MCF 10A (cell line): Measurements from ENCODE around the gene TRPM1. TPM values are rescaled to one million over a fixed set of nuclear protein-coding genes. Genes with fewer than 3 reads are reported as not detected.

Source experiments
- BruUV-seq: library from RNA; stranded (reverse); fragments of 400-500 nt; replicated peaks from 2 replicates; lab custom pipeline; 2021; lab: Mats Ljungman, UMichigan
- CTCF ChIA-PET: fragments of 300-600 bp; sonication (Branson Sonifier 250); formaldehyde crosslinking; extraction: SDS; loops from one replicate; lab custom pipeline; 2021; ENCODE audit warnings: antibody characterized with exemption, inconsistent platforms; lab: Yijun Ruan, JAX
- POLR2A ChIA-PET: fragments of 300-600, 350-650 bp; sonication (Branson Sonifier 250); formaldehyde crosslinking; extraction: SDS; loops from one replicate; lab custom pipeline; 2020; ENCODE audit warnings: antibody characterized with exemption, inconsistent platforms; lab: Yijun Ruan, JAX
- DNase-seq: peaks from one replicate; pipeline ENCODE4 v3.0.0-alpha.2; 2018; ENCODE audit not compliant: unreplicated experiment
- H3K27ac Mint-ChIP-seq: one replicate; pipeline ENCODE4 v1.8.0; 2022; ENCODE audit warnings: mild to moderate bottlenecking, low read depth, mixed read lengths; ENCODE audit not compliant: unreplicated experiment
- H3K27me3 Mint-ChIP-seq: one replicate; pipeline ENCODE4 v1.8.0; 2022; ENCODE audit warnings: mixed read lengths; ENCODE audit not compliant: insufficient read depth, unreplicated experiment
- H3K36me3 Mint-ChIP-seq: one replicate; pipeline ENCODE4 v1.8.0; 2022; ENCODE audit warnings: mild to moderate bottlenecking, moderate library complexity, mixed read lengths; ENCODE audit not compliant: insufficient read depth, unreplicated experiment
- H3K4me1 Mint-ChIP-seq: one replicate; pipeline ENCODE4 v1.8.0; 2022; ENCODE audit warnings: mixed read lengths; ENCODE audit not compliant: insufficient read depth, unreplicated experiment
- H3K4me3 Mint-ChIP-seq: one replicate; pipeline ENCODE4 v1.8.0; 2022; ENCODE audit warnings: mild to moderate bottlenecking, moderate library complexity, mixed read lengths; ENCODE audit not compliant: unreplicated experiment
- H3K9me3 Mint-ChIP-seq: one replicate; pipeline ENCODE4 v1.8.0; 2022; ENCODE audit warnings: mixed read lengths; ENCODE audit not compliant: unreplicated experiment
- CTCF ChIP-seq: fragments of 200-600 bp; IDR thresholded peaks from one replicate; pipeline ENCODE4 v1.8.0; 2022; ENCODE audit warnings: antibody characterized with exemption, mild to moderate bottlenecking; ENCODE audit not compliant: unreplicated experiment
- intact Hi-C: fragments of 100-400 bp; cut with micrococcal nuclease; formaldehyde crosslinking; loops from 2 replicates; pipeline ENCODE4 v1.14.1; 2022
- total RNA-seq: library from RNA; stranded (reverse); gene quantifications from 2 replicates; pipeline ENCODE4 v1.2.3, GENCODE V29; 2022

The TRPM1 gene
- total RNA-seq, 1 experiment from 2014 or later = not detected

DNA sequence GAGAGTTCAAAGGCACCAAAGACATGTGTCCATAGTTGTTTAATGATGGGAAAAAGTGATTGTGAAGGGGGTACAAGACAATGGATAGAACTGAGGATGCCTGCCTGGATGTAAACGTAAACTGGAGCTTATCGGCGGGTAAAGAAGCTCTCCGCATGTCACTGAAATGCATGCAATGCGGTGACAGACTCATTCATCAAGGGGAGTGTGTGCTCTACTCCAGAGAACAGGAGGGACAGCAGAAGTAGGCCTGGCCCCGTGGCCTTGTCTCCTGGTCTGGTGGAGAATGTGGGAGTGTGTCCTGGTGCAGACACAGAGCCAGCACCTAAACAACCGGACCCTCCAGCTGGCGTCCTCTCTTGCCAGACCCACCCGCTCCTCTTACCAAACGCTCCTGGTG lies 50.6 kb downstream of the TRPM1 start:
- CTCF ChIA-PET = no interaction called here
- intact Hi-C loops = no loop called here

DNA sequence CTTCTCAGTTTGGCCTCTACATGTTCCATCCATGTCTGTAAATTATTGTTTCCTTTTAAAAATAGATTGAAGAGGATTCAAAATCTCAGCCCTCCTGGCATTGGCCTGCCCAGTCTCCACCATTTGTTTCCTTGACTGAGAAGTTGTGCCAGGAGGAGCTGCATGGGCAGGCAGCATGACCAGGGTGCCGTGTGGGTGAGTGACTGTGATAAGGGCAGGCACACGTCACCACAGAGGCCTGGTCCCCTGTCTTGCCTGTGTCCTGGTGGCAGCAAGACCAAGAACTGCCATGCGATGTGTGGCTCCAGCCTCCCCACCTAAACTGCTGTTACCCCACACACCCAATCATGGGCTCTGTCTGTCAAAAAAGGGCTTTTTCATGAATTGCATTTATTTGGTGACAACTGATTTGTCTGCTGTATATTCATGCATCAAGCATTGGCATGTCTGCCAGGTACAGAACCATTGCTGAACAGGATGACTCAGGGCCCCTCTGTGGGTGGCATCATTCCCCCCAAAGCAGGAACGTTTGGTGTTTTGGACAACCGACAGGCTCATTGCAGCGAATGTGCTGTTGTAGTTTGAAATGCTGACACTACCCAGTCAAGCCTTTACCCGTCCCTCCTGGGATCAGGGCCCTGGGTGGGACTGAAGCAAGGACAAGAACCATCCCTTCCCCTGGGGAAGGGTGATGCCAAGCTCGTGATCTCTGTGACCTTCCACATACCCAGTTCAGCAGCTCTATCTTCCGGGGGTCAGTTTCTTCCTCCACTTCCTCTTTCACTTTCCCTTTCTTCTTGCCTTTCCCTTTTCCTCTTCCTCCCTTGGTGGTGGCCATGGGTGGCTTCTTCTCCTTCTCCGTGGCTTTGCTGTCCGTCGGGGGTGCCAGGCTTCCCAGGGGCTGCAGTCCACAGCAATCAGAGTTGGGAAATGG lies 51.6 kb downstream of the TRPM1 start:
- H3K4me3 Mint-ChIP-seq = no peak overlapping the region
- no peak for DNase-seq
- H3K9me3 Mint-ChIP-seq = no peaks in the 10 kb centered on the region
- no peaks in the 10 kb centered on the region for H3K27me3 Mint-ChIP-seq
- TF ChIP-seq CTCF = no peak
- H3K36me3 Mint-ChIP-seq = no peaks in the 10 kb centered on the region
- CTCF ChIA-PET = no interaction called here
- no peaks in the 10 kb centered on the region for H3K4me1 Mint-ChIP-seq
- no TSS peak for BruUV-seq
- no peak overlapping the region for H3K27ac Mint-ChIP-seq
- POLR2A ChIA-PET = no interaction called here
- intact Hi-C loops = no loop called here

More for the DNA sequence above, 50.6 kb downstream of the TRPM1 start:
- Mint-ChIP-seq H3K27ac (no peak overlapping the region), H3K27me3 (peaks cover 9% of the 10 kb centered on the region), H3K4me3 (no peak overlapping the region), H3K9me3 (no peaks in the 10 kb centered on the region), H3K4me1 (no peaks in the 10 kb centered on the region), H3K36me3 (no peaks in the 10 kb centered on the region)
- no peak for DNase-seq
- TF ChIP-seq CTCF = no peak
- BruUV-seq = no TSS peak
- POLR2A ChIA-PET = no interaction called here

GRCh38 chr15:31049111-31049510 lies 52.4 kb downstream of the TRPM1 start:
- Mint-ChIP-seq H3K27me3 (no peaks in the 10 kb centered on the region), H3K4me3 (no peak overlapping the region), H3K27ac (no peak overlapping the region), H3K36me3 (no peaks in the 10 kb centered on the region), H3K9me3 (no peaks in the 10 kb centered on the region), H3K4me1 (no peaks in the 10 kb centered on the region)
- CTCF ChIA-PET = no interaction called here
- POLR2A ChIA-PET = no interaction called here
- no TSS peak for BruUV-seq
- intact Hi-C loops = no loop called here
- DNase-seq = no peak
- no peak for TF ChIP-seq CTCF

DNA sequence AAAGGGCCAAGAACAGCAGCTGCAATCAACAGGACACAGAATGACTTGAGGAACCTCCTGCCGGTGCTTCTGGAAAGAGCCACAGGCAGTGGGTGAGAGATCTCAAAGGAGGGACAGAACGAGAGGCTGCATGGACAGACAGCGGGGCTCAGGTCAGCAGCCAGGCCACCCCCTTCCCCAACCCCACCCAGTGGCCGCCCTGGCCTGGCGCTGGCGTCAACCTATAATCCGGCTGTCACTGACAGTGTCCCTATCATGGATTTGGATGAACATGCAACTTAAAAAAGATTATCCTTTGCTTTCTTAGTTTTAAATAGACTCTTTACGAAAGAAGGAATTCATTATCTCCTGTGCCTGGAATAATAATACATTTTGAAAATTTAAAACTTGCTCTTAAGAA lies 54.1 kb downstream of the TRPM1 start:
- CTCF ChIA-PET = interaction anchor here (0.6 kb wide), 1 partner anchor 187 kb away, joined by 3 read pairs; no protein-coding TSS in a partner anchor

More for the DNA sequence above, 54.1 kb downstream of the TRPM1 start:
- H3K27ac Mint-ChIP-seq = no peak overlapping the region
- H3K4me3 Mint-ChIP-seq = no peak overlapping the region
- no peaks in the 10 kb centered on the region for H3K27me3 Mint-ChIP-seq
- intact Hi-C loops = no loop called here
- DNase-seq = no peak
- TF ChIP-seq CTCF = no peak
- no peaks in the 10 kb centered on the region for H3K4me1 Mint-ChIP-seq
- no peaks in the 10 kb centered on the region for H3K36me3 Mint-ChIP-seq
- BruUV-seq = no TSS peak
- no peaks in the 10 kb centered on the region for H3K9me3 Mint-ChIP-seq
- POLR2A ChIA-PET = no interaction called here
